Endothelial cell of umbilical vein (primary cell): Measurements from ENCODE around the gene TMEM183A. TPM values are rescaled to one million over a fixed set of nuclear protein-coding genes. Genes with fewer than 3 reads are reported as not detected.

ENCODE experiments used
- BruUV-seq: library from RNA; stranded (reverse); fragments of 400-500 nt; replicated peaks from 2 replicates; lab custom pipeline; 2021; lab: Mats Ljungman, UMichigan
- CTCF ChIA-PET: fragments of 300-600, 350-600 bp; sonication (Branson Sonifier 250); formaldehyde crosslinking; loops from one replicate; lab custom pipeline; 2021; ENCODE audit warnings: antibody characterized with exemption, inconsistent platforms; lab: Charles Lee
- POLR2A ChIA-PET: fragments of 300-600, 350-600 bp; sonication (Branson Sonifier 250); formaldehyde crosslinking; loops from one replicate; lab custom pipeline; 2021; ENCODE audit warnings: antibody characterized with exemption, inconsistent platforms; lab: Charles Lee
- DNase-seq: peaks from one replicate; pipeline ENCODE4 v3.0.0-alpha.2; 2011; ENCODE audit warnings: low read depth, low spot score
- FAIRE-seq: peaks from 2 replicates; lab custom pipeline; 2011; peaks lifted over from hg19 to GRCh38; lab: Jason Lieb, UNC
- H2AFZ ChIP-seq: 2 replicates; pipeline ENCODE4 v1.6.0; 2012; ENCODE audit warnings: low read depth, low read length, control low read depth, inconsistent platforms
- H3K27ac ChIP-seq: 2 replicates; pipeline ENCODE4 v1.5.1; 2011; ENCODE audit warnings: low read depth, mild to moderate bottlenecking, control low read depth, low read length, moderate library complexity; ENCODE audit not compliant: insufficient read depth
- H3K27me3 ChIP-seq, 2 experiments: 2 replicates each; pipeline versions ENCODE4 v1.6.0 to v1.6.1; 2011; ENCODE audit warnings: low read length in 2 of 2, mixed read lengths in 1 of 2; ENCODE audit not compliant: control insufficient read depth in 2 of 2, insufficient read depth in 2 of 2
- H3K36me3 ChIP-seq, 2 experiments: 2 replicates in 1 of 2; 3 replicates in 1 of 2; pipeline ENCODE4 v1.5.1; 2011; ENCODE audit warnings: low read length in 2 of 2, mild to moderate bottlenecking in 1 of 2, moderate library complexity in 1 of 2; ENCODE audit not compliant: control insufficient read depth in 2 of 2, insufficient read depth in 2 of 2; ENCODE audit errors: extremely low read depth in 1 of 2
- H3K4me1 ChIP-seq: 3 replicates; pipeline ENCODE4 v1.5.1; 2011; ENCODE audit warnings: mild to moderate bottlenecking, low read length; ENCODE audit not compliant: control insufficient read depth, insufficient read depth; ENCODE audit errors: extremely low read depth
- H3K4me2 ChIP-seq: 2 replicates; pipeline ENCODE4 v1.6.1; 2011; ENCODE audit warnings: low read length, control low read depth, mixed read lengths; ENCODE audit not compliant: insufficient read depth
- H3K4me3 ChIP-seq, 3 experiments: fragments of 200-600 bp in 1 of 3; sonication (generic), shearing (Covaris generic) in 1 of 3; replicated peaks in 1 of 3; 2 replicates each; pipeline ENCODE4 v1.5.1; 2011 to 2016; ENCODE audit warnings: control low read depth in 3 of 3, low read length in 3 of 3, mild to moderate bottlenecking in 2 of 3, inconsistent platforms in 1 of 3, low read depth in 1 of 3, moderate library complexity in 1 of 3; ENCODE audit not compliant: insufficient read depth in 1 of 3
- H3K79me2 ChIP-seq: 2 replicates; pipeline ENCODE4 v1.6.0; 2012; ENCODE audit warnings: low read length, inconsistent platforms; ENCODE audit not compliant: control insufficient read depth, insufficient read depth
- H3K9ac ChIP-seq: replicated peaks from 2 replicates; pipeline ENCODE3; 2011; ENCODE audit warnings: low read length, control low read depth; ENCODE audit not compliant: insufficient read depth; ENCODE audit errors: extremely low read depth
- H3K9me1 ChIP-seq: replicated peaks from 3 replicates; pipeline ENCODE4 v1.6.0; 2011; ENCODE audit warnings: mild to moderate bottlenecking, low read length; ENCODE audit not compliant: control insufficient read depth, insufficient read depth; ENCODE audit errors: extremely low read depth
- H3K9me3 ChIP-seq: replicated peaks from 2 replicates; pipeline ENCODE4 v1.5.1; 2012; ENCODE audit warnings: low read length, inconsistent platforms; ENCODE audit not compliant: control insufficient read depth, insufficient read depth
- H4K20me1 ChIP-seq: replicated peaks from 2 replicates; pipeline ENCODE3; 2011; ENCODE audit warnings: mild to moderate bottlenecking, low read length; ENCODE audit not compliant: control insufficient read depth, insufficient read depth; ENCODE audit errors: extremely low read depth
- EZH2 ChIP-seq: IDR thresholded peaks from 2 replicates; pipeline ENCODE4 v1.6.1; 2012; ENCODE audit warnings: borderline replicate concordance, low read depth, mild to moderate bottlenecking, moderate library complexity, low read length, inconsistent platforms; ENCODE audit not compliant: severe bottlenecking
- FOS ChIP-seq: IDR thresholded peaks from 2 replicates; pipeline ENCODE4 v1.6.1; 2011; ENCODE audit warnings: mild to moderate bottlenecking, low read length, moderate library complexity, borderline replicate concordance; ENCODE audit not compliant: insufficient read depth
- GATA2 ChIP-seq: IDR thresholded peaks from 2 replicates; pipeline ENCODE4 v1.7.0; 2011; ENCODE audit warnings: low read depth, mild to moderate bottlenecking, moderate library complexity, mixed read lengths, low read length; ENCODE audit not compliant: insufficient read length, insufficient read depth
- JUN ChIP-seq: IDR thresholded peaks from 2 replicates; pipeline ENCODE4 v1.6.1; 2011; ENCODE audit warnings: borderline replicate concordance, low read depth; ENCODE audit not compliant: insufficient read length, insufficient read depth
- MYC ChIP-seq: IDR thresholded peaks from one replicate; pipeline ENCODE4 v1.6.1; 2011; ENCODE audit warnings: mild to moderate bottlenecking, low read depth, low read length
- POLR2A ChIP-seq: IDR thresholded peaks from 2 replicates; pipeline ENCODE4 v1.6.1; 2012; ENCODE audit warnings: low read depth, mild to moderate bottlenecking, control low read depth, low read length
- dilution Hi-C: fragments of 300-500 bp; cut with MboI; formaldehyde crosslinking; loops from one replicate; pipeline ENCODE4 v1.15.0; 2019; ENCODE audit warnings: low sequenced_read_pairs; ENCODE audit not compliant: extremely low pct_ligation_motif_present
- intact Hi-C: fragments of 100-400 bp; cut with micrococcal nuclease; formaldehyde crosslinking; loops from one replicate; pipeline ENCODE4 v1.10.0; 2022
- polyA plus RNA-seq, 4 experiments: library from polyadenylated mRNA; depleted of rRNA in 3 of 4; stranded (reverse) in 3 of 4; unstranded in 1 of 4; fragments of >200 nt; gene quantifications; 2 replicates each; pipeline versions ENCODE4 v1.2.1 to v1.2.3, GENCODE V29; 2011 to 2012; ENCODE audit warnings: missing spikeins in 1 of 4
- total RNA-seq: library from RNA; stranded (reverse); gene quantifications from 2 replicates; pipeline ENCODE4 v1.2.3, GENCODE V29; 2021
- TF ChIP-seq, protein P1 (sequence below), 2 donors: IDR thresholded peaks; 1 replicate in 1 of 2; 2 replicates in 1 of 2; pipeline ENCODE4 v1.5.1; 2011; ENCODE audit warnings: low read length in 2 of 2, mild to moderate bottlenecking in 2 of 2, moderate library complexity in 2 of 2, control low read depth in 1 of 2, inconsistent platforms in 1 of 2, low read depth in 1 of 2; ENCODE audit not compliant: insufficient read depth in 1 of 2; ENCODE audit errors: extremely low read depth in 1 of 2

The TMEM183A gene
- total and polyA plus RNA-seq, 2 donors (not counting 3 experiments of a cell fraction or from before 2014, with no cell fraction given): 59.4 to 110 TPM

DNA sequence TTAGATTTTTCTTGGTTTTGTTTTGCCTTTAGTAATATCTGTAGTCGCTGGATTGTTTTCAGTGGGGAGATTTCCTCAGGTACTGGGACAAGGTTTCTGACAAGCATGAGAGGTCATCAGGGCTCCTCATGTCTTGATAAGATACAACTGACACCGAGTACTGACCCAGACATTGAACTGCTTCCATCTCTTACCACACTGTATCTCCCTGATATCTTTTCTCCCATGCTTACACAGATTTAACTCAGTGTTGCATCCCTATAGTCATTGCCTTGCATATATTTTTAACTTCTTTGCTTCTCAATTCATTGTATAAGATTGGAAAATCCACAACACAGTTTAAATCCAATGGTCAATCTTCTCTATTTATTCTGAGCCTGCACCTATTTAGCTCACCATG is 27.7 kb upstream of the TMEM183A start:
- no peaks in the 10 kb centered on the region for H3K4me1 ChIP-seq
- intact Hi-C loops: no loop called here
- no peak overlapping the region for H3K4me3 ChIP-seq
- dilution Hi-C loops: no loop called here
- no peaks in the 10 kb centered on the region for H4K20me1 ChIP-seq
- POLR2A ChIA-PET: no interaction called here
- no peaks in the 10 kb centered on the region for H3K9me1 ChIP-seq
- no peak overlapping the region for H3K4me2 ChIP-seq
- no peaks in the 10 kb centered on the region for H3K79me2 ChIP-seq
- BruUV-seq: no TSS peak
- H3K9me3 ChIP-seq: no peaks in the 10 kb centered on the region
- no peak overlapping the region for H2AFZ ChIP-seq
- no peaks in the 10 kb centered on the region for H3K36me3 ChIP-seq
- CTCF ChIA-PET: interaction anchor here (0.9 to 2.6 kb wide), 3 partner anchors 11 to 20 kb away, joined by 5 to 7 read pairs (median 5); no protein-coding TSS in a partner anchor
- no peak for TF ChIP-seq JUN
- DNase-seq (no peak), FAIRE-seq (no peak)
- no peak overlapping the region for H3K27ac ChIP-seq
- H3K9ac ChIP-seq: no peak overlapping the region
- peaks cover 30 to 37% of the 10 kb centered on the region in 2 experiments for H3K27me3 ChIP-seq

DNA sequence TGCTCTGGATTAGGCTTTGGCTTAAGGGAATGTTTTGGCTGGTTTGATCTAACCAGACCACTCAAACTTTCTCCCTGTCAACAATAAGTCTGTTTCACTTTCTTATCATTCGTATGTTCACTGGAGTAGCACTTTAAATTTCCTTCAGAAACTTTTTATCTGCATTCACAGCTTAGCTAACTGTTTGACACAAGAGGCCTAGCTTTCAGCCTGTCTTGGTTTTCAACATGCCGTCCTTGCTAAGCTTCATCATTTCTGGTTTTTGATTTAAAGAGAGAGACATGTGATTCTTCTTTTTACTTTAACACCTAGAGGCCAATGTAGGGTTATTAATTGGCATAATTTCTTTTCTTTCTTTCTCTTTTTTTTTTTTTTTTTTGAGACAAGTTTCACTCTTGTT is 25.2 kb upstream of the TMEM183A start:
- Histone ChIP-seq H3K27me3 (peaks cover 24 to 30% of the 10 kb centered on the region in 2 experiments), H3K9me1 (no peaks in the 10 kb centered on the region), H3K9me3 (no peaks in the 10 kb centered on the region), H3K9ac (no peak overlapping the region), H3K36me3 (no peaks in the 10 kb centered on the region), H4K20me1 (no peaks in the 10 kb centered on the region), H3K4me3 (no peak overlapping the region), H3K79me2 (no peaks in the 10 kb centered on the region), H3K27ac (no peak overlapping the region), H3K4me2 (no peak overlapping the region), H3K4me1 (no peaks in the 10 kb centered on the region), H2AFZ (no peak overlapping the region)
- POLR2A ChIA-PET: no interaction called here
- TF ChIP-seq POLR2A (no peak), EZH2 (no peak), JUN (no peak), GATA2 (no peak), MYC (no peak), FOS (no peak)
- TF ChIP-seq, protein P1, sequence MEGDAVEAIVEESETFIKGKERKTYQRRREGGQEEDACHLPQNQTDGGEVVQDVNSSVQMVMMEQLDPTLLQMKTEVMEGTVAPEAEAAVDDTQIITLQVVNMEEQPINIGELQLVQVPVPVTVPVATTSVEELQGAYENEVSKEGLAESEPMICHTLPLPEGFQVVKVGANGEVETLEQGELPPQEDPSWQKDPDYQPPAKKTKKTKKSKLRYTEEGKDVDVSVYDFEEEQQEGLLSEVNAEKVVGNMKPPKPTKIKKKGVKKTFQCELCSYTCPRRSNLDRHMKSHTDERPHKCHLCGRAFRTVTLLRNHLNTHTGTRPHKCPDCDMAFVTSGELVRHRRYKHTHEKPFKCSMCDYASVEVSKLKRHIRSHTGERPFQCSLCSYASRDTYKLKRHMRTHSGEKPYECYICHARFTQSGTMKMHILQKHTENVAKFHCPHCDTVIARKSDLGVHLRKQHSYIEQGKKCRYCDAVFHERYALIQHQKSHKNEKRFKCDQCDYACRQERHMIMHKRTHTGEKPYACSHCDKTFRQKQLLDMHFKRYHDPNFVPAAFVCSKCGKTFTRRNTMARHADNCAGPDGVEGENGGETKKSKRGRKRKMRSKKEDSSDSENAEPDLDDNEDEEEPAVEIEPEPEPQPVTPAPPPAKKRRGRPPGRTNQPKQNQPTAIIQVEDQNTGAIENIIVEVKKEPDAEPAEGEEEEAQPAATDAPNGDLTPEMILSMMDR (IDR thresholded peaks at IDR 0.05; ENCODE audit: extremely low read depth in 1 of 2, insufficient read depth in 1 of 2, low read depth in 1 of 2, low read length in 2 of 2): no peak
- DNase-seq (no peak), FAIRE-seq (no peak)
- no TSS peak for BruUV-seq
- dilution Hi-C loops: no loop called here
- intact Hi-C loops: no loop called here
- CTCF ChIA-PET: interaction anchor here (1.0 to 1.5 kb wide), 5 partner anchors 11 to 262 kb away, joined by 3 to 4 read pairs (median 3); no protein-coding TSS in a partner anchor
